HG02970 (cell line): Measurements from ENCODE around the gene DYNLT1.
"Not testable (repeated sequence)": the region's sequence is repeated elsewhere in the genome, so short reads cannot be mapped to it uniquely, and the experiment has no call there.

Source experiments
- ATAC-seq: cut with Tn5 transposase; IDR thresholded peaks from one replicate; pipeline ENCODE4 v1.9.1; 2021; ENCODE audit warnings: mild to moderate bottlenecking, moderate library complexity, moderate number of reproducible peaks; ENCODE audit not compliant: unreplicated experiment, low FRiP score

The DYNLT1 gene

GRCh38 chr6:158644231-158645063 is at the start of gene DYNLT1:
DYNLT1 (minus strand) TSS chr6:158644743; CDS start chr6:158644708, 35 bp downstream.
- peak; percentile 71 for ATAC-seq

GRCh38 chr6:158688860-158689259 is 44.3 kb upstream of the DYNLT1 start:
- no peak for ATAC-seq

GRCh38 chr6:158687506-158687905 is 43.0 kb upstream of the DYNLT1 start:
- ATAC-seq = no peak

- no peak for ATAC-seq
These were observed 42.3 kb upstream of the DYNLT1 start for GRCh38 chr6:158686791-158687381.

GRCh38 chr6:158686311-158686710 is 41.8 kb upstream of the DYNLT1 start:
- no peak for ATAC-seq

GRCh38 chr6:158684745-158685324 is 40.3 kb upstream of the DYNLT1 start:
- no peak for ATAC-seq

- ATAC-seq = no peak
These were observed 39.8 kb upstream of the DYNLT1 start for GRCh38 chr6:158684311-158684710.

GRCh38 chr6:158680481-158680880 is 35.9 kb upstream of the DYNLT1 start:
- ATAC-seq = no peak

- ATAC-seq = no peak
These were observed 35.5 kb upstream of the DYNLT1 start for GRCh38 chr6:158680015-158680414.

- no peak for ATAC-seq
These were observed 33.5 kb upstream of the DYNLT1 start for GRCh38 chr6:158677906-158678578.

- not testable (repeated sequence) for ATAC-seq
These were observed 32.6 kb upstream of the DYNLT1 start for GRCh38 chr6:158677094-158677493.

GRCh38 chr6:158674342-158675131 is 30.0 kb upstream of the DYNLT1 start:
- ATAC-seq = no peak

GRCh38 chr6:158672726-158673125 is 28.2 kb upstream of the DYNLT1 start:
- no peak for ATAC-seq

- not testable (repeated sequence) for ATAC-seq
These were observed 27.6 kb upstream of the DYNLT1 start for GRCh38 chr6:158672119-158672518.

- ATAC-seq = no peak
These were observed 24.8 kb upstream of the DYNLT1 start for GRCh38 chr6:158669145-158670035.

GRCh38 chr6:158668707-158669103 is 24.2 kb upstream of the DYNLT1 start:
- ATAC-seq = no peak

GRCh38 chr6:158667360-158667981 is 22.9 kb upstream of the DYNLT1 start:
- no peak for ATAC-seq

- no peak for ATAC-seq
These were observed 22.3 kb upstream of the DYNLT1 start for GRCh38 chr6:158666628-158667359.
